ENCODE data around the gene NDP. TPM values are rescaled to one million over a fixed set of nuclear protein-coding genes. Genes with fewer than 3 reads are reported as not detected.
A peak's percentile ranks its signal among the peaks of the same experiment; 100 is the strongest.

NDP gene
- total RNA-seq = not detected

GRCh38 chrX:43973249-43974099, at the start of gene NDP:
NDP (minus strand) TSS chrX:43973390; CDS start chrX:43958645, 14,745 bp downstream.
- ChIA-PET CTCF (interaction anchor here (0.6 kb wide), 1 partner anchor 1097 kb away, joined by 3 read pairs; no protein-coding TSS in a partner anchor), POLR2A (no interaction called here)
- Mint-ChIP-seq H3K36me3 (ENCODE audit: low read depth) (no peaks in the 10 kb centered on the region), H3K9me3 (ENCODE audit: insufficient read depth) (no peaks in the 10 kb centered on the region), H3K4me1 (ENCODE audit: low read depth) (peaks cover 11% of the 10 kb centered on the region), H3K27ac (no peak within 1 kb of the TSS), H3K4me3 (peak within 1 kb of the TSS; percentile 31), H3K27me3 (ENCODE audit: low read depth) (peaks cover 15% of the 10 kb centered on the region)
- ATAC-seq = no peak
- DNase-seq = no peak

DNA sequence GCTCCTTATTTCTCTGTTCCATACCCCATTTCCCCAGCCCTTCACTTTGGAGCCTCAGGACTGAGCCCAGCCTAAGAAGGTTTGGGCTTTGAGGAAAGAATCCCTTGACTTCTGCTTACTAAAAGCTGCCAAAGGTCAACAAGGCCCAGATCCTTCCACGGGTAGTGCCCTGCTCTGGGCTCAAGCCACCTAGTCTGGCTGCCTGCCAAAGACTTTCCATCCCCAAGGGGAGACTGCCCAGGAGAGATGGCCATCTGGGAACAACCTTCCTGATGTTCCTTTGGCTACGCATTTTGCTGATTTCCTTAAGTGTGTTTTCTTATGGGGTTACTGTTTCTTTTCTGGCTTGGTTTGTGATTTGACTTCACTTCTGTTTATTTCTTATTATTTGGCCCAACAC, 49.8 kb upstream of the NDP start:
- Mint-ChIP-seq H3K4me3 (no peak overlapping the region), H3K27me3 (ENCODE audit: low read depth) (no peaks in the 10 kb centered on the region), H3K27ac (no peak overlapping the region), H3K9me3 (ENCODE audit: insufficient read depth) (no peaks in the 10 kb centered on the region), H3K36me3 (ENCODE audit: low read depth) (no peaks in the 10 kb centered on the region), H3K4me1 (ENCODE audit: low read depth) (no peaks in the 10 kb centered on the region)
- no peak for ATAC-seq
- ChIA-PET CTCF (no interaction called here), POLR2A (no interaction called here)
- DNase-seq = no peak

- Mint-ChIP-seq H3K36me3 (ENCODE audit: low read depth) (no peaks in the 10 kb centered on the region), H3K27me3 (ENCODE audit: low read depth) (no peaks in the 10 kb centered on the region), H3K4me3 (no peak overlapping the region), H3K9me3 (ENCODE audit: insufficient read depth) (no peaks in the 10 kb centered on the region), H3K27ac (no peak overlapping the region), H3K4me1 (ENCODE audit: low read depth) (no peaks in the 10 kb centered on the region)
- ChIA-PET POLR2A (no interaction called here), CTCF (no interaction called here)
- no peak for DNase-seq
- ATAC-seq = no peak
Observed at GRCh38 chrX:44020693-44021092, 47.5 kb upstream of the NDP start.

- Mint-ChIP-seq H3K4me1 (ENCODE audit: low read depth) (no peaks in the 10 kb centered on the region), H3K9me3 (ENCODE audit: insufficient read depth) (no peaks in the 10 kb centered on the region), H3K4me3 (no peak overlapping the region), H3K27ac (no peak overlapping the region), H3K36me3 (ENCODE audit: low read depth) (no peaks in the 10 kb centered on the region), H3K27me3 (ENCODE audit: low read depth) (no peaks in the 10 kb centered on the region)
- ATAC-seq (no peak), DNase-seq (no peak)
- POLR2A ChIA-PET = no interaction called here
- CTCF ChIA-PET = no interaction called here
Observed at GRCh38 chrX:44019911-44020310, 46.7 kb upstream of the NDP start.

DNA sequence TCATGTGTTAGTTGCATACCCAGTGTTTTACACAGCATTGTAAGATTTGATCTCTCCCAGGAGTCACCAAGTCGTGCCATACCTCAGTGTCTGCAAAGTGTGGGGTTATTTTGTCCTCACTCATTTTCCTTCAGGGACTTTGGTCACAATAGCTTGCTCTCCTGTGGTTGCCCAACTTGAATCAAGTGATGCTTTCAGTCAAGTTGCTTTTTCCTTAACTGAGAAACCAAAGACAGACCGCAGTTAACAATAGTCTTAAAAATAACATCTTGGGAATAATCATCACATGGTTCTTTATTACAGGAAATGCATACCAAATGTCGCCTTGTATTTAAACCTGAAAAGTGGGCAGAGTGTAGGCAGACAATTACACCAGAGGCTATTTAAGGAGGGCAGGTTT, 44.5 kb upstream of the NDP start:
- H3K27me3 Mint-ChIP-seq (ENCODE audit: low read depth) = no peaks in the 10 kb centered on the region
- ATAC-seq (no peak), DNase-seq (no peak)
- H3K4me3 Mint-ChIP-seq = no peak overlapping the region
- no peaks in the 10 kb centered on the region for H3K9me3 Mint-ChIP-seq (ENCODE audit: insufficient read depth)
- H3K27ac Mint-ChIP-seq = no peak overlapping the region
- peaks cover 5% of the 10 kb centered on the region for H3K4me1 Mint-ChIP-seq (ENCODE audit: low read depth)
- CTCF ChIA-PET = no interaction called here
- H3K36me3 Mint-ChIP-seq (ENCODE audit: low read depth) = no peaks in the 10 kb centered on the region
- POLR2A ChIA-PET = no interaction called here

DNA sequence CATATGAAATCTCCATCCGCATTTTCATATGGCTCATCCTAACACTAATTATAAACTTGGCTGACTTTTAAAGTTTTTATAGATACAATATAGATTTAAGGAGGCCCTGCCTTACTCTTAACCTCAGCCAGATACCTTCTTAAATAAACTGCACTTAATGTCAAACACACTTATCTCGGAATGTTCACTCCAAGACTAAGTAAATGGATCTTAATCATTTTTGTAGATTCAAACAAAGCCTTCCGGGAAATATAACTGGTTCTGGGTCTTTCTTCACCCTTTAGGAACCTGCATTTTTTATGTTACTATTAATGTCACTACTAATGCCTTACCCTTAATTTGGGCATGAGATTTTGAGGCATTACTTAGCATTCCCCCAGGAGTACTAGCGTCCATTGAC, 43.7 kb upstream of the NDP start:
- Mint-ChIP-seq H3K27ac (no peak overlapping the region), H3K27me3 (ENCODE audit: low read depth) (no peaks in the 10 kb centered on the region), H3K36me3 (ENCODE audit: low read depth) (no peaks in the 10 kb centered on the region), H3K4me1 (ENCODE audit: low read depth) (peaks cover 10% of the 10 kb centered on the region), H3K9me3 (ENCODE audit: insufficient read depth) (no peaks in the 10 kb centered on the region), H3K4me3 (no peak overlapping the region)
- ATAC-seq (no peak), DNase-seq (no peak)
- CTCF ChIA-PET = no interaction called here
- POLR2A ChIA-PET = no interaction called here

DNA sequence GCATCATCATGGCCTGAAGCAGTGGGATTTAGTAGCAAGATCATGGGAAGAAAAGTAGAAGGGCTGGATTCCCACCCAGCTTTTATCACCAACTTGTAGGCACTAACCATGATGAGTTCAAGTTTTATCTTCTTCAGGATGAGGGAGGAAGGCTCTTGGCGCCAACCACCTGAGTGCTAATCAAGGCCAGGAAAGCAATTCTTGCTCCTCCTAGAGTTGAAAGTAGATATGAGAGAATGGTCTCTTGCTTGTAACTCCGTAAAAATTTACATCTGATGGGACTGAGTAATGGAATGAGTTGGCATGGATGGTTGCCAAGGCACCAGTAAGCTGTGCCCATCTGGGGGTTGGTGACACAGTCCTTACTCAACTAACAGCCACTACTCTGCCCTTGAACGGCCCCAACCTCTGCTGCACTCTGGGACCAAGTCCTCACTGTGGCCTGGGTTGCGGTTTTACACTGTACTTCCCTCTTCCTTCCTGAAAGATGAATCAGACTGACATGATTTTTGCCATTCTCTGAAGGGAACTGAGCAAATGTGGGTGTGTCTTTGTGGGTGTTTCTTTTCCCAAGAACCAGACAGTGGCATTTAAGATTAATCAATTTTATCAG, 39.4 kb upstream of the NDP start:
- ChIA-PET POLR2A (no interaction called here), CTCF (no interaction called here)
- Mint-ChIP-seq H3K9me3 (ENCODE audit: insufficient read depth) (no peaks in the 10 kb centered on the region), H3K4me3 (no peak overlapping the region), H3K36me3 (ENCODE audit: low read depth) (no peaks in the 10 kb centered on the region), H3K27me3 (ENCODE audit: low read depth) (peaks cover under 1% of the 10 kb centered on the region), H3K4me1 (ENCODE audit: low read depth) (peaks cover 10% of the 10 kb centered on the region), H3K27ac (no peak overlapping the region)
- DNase-seq = peak; percentile 44
- peak; percentile 63 for ATAC-seq

DNA sequence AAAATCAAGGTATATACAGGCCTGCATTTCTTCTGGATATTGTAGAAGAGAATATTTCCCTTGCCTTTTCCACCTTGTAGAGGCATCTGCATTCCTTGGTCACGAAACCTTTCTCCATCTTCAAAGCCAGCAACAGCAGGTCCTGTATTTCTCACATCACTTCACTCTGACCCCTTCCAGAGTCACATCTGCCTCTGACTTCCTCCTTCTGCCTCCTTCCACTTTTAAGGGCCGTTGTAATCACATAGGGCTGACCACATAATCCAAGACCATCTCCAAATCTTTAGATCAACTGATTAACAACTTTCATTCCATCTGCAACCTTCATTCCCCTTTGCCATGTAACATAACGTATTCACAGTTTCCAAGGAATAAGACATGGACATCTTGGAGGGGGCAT, 38.3 kb upstream of the NDP start:
- peaks cover 2% of the 10 kb centered on the region for H3K27me3 Mint-ChIP-seq (ENCODE audit: low read depth)
- no peaks in the 10 kb centered on the region for H3K9me3 Mint-ChIP-seq (ENCODE audit: insufficient read depth)
- no peak overlapping the region for H3K4me3 Mint-ChIP-seq
- POLR2A ChIA-PET = no interaction called here
- H3K27ac Mint-ChIP-seq = no peak overlapping the region
- ATAC-seq = no peak
- no peaks in the 10 kb centered on the region for H3K36me3 Mint-ChIP-seq (ENCODE audit: low read depth)
- CTCF ChIA-PET = no interaction called here
- peaks cover 10% of the 10 kb centered on the region for H3K4me1 Mint-ChIP-seq (ENCODE audit: low read depth)
- no peak for DNase-seq

- peaks cover 10% of the 10 kb centered on the region for H3K4me1 Mint-ChIP-seq (ENCODE audit: low read depth)
- DNase-seq (no peak), ATAC-seq (no peak)
- H3K9me3 Mint-ChIP-seq (ENCODE audit: insufficient read depth) = no peaks in the 10 kb centered on the region
- CTCF ChIA-PET = no interaction called here
- H3K4me3 Mint-ChIP-seq = no peak overlapping the region
- peaks cover 2% of the 10 kb centered on the region for H3K27me3 Mint-ChIP-seq (ENCODE audit: low read depth)
- POLR2A ChIA-PET = no interaction called here
- no peaks in the 10 kb centered on the region for H3K36me3 Mint-ChIP-seq (ENCODE audit: low read depth)
- no peak overlapping the region for H3K27ac Mint-ChIP-seq
Observed at GRCh38 chrX:44010626-44011025, 37.4 kb upstream of the NDP start.

DNA sequence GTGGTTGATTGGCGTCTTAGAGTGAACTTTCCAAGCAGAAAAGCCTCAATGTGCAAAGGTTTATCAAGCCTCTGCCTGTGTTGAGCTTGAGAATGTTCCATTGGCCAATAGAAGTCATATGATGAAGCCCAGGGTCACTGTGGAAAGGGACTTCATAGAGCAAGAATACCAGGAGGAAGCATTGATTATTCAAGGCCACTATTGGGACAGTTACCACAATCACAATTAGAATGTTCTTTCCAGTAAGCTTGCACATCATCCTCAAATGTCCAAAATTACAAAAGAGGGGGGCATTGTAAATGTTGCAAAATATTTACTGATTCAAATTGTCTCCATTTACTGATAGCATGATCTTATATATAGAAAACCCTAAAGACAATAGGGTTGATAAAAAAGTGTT, 32.9 kb upstream of the NDP start:
- ATAC-seq (no peak), DNase-seq (no peak)
- Mint-ChIP-seq H3K27ac (no peak overlapping the region), H3K9me3 (ENCODE audit: insufficient read depth) (no peaks in the 10 kb centered on the region), H3K27me3 (ENCODE audit: low read depth) (peaks cover 2% of the 10 kb centered on the region), H3K4me3 (no peak overlapping the region), H3K36me3 (ENCODE audit: low read depth) (no peaks in the 10 kb centered on the region), H3K4me1 (ENCODE audit: low read depth) (no peaks in the 10 kb centered on the region)
- CTCF ChIA-PET = no interaction called here
- POLR2A ChIA-PET = no interaction called here

DNA sequence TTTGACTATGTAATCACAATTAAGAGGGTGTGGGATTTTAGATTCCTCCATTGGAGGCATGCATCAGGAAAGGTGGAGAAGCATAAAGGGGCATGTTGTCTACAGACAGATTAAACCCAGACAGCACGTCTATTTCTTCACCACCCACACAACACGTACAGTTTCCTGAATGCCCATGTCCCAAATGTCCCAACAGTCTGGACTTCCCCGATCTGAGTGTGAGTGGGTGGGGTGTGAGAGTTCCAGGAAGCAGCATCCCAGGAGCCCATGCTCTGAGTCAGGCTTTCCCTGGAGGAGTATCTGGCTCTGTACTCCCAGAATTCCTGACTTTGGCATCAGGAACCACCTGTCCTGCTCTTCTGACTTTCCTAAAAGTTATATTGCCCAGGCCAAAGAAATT, 30.8 kb upstream of the NDP start:
- no peak for ATAC-seq
- no peaks in the 10 kb centered on the region for H3K9me3 Mint-ChIP-seq (ENCODE audit: insufficient read depth)
- CTCF ChIA-PET = no interaction called here

DNA sequence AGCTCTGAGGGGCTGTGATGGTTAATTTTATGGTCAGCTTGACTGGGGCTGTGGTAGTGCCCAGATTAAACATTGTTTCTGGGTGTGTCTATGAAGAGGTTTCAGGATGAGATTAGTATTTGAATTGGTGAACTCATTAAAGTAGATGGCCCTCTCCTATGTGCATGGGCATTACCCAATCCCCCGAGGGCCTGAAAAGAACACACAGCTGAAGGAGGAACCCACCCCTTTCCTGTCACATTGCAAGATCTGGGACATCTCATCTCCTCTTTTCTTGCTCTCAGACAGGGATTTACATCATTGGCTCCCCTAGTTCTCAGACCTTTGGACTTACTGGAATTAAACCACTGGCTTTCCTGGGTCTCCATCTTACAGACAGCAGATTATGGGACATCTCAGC, 29.4 kb upstream of the NDP start:
- H3K4me1 Mint-ChIP-seq (ENCODE audit: low read depth) = no peaks in the 10 kb centered on the region
- H3K36me3 Mint-ChIP-seq (ENCODE audit: low read depth) = no peaks in the 10 kb centered on the region
- H3K27ac Mint-ChIP-seq = no peak overlapping the region
- DNase-seq (no peak), ATAC-seq (no peak)
- POLR2A ChIA-PET = no interaction called here
- CTCF ChIA-PET = no interaction called here
- peaks cover under 1% of the 10 kb centered on the region for H3K27me3 Mint-ChIP-seq (ENCODE audit: low read depth)
- H3K9me3 Mint-ChIP-seq (ENCODE audit: insufficient read depth) = no peaks in the 10 kb centered on the region
- H3K4me3 Mint-ChIP-seq = no peak overlapping the region

More for the DNA sequence above, 30.8 kb upstream of the NDP start:
- peaks cover 2% of the 10 kb centered on the region for H3K27me3 Mint-ChIP-seq (ENCODE audit: low read depth)
- H3K27ac Mint-ChIP-seq = no peak overlapping the region
- POLR2A ChIA-PET = no interaction called here
- no peaks in the 10 kb centered on the region for H3K36me3 Mint-ChIP-seq (ENCODE audit: low read depth)
- no peak for DNase-seq
- H3K4me3 Mint-ChIP-seq = no peak overlapping the region
- H3K4me1 Mint-ChIP-seq (ENCODE audit: low read depth) = no peaks in the 10 kb centered on the region

GRCh38 chrX:43998374-43998773, 25.2 kb upstream of the NDP start:
- H3K4me3 Mint-ChIP-seq = no peak overlapping the region
- no peak overlapping the region for H3K27ac Mint-ChIP-seq
- CTCF ChIA-PET = no interaction called here
- DNase-seq (no peak), ATAC-seq (no peak)
- H3K9me3 Mint-ChIP-seq (ENCODE audit: insufficient read depth) = no peaks in the 10 kb centered on the region
- H3K27me3 Mint-ChIP-seq (ENCODE audit: low read depth) = no peaks in the 10 kb centered on the region
- no peaks in the 10 kb centered on the region for H3K4me1 Mint-ChIP-seq (ENCODE audit: low read depth)
- POLR2A ChIA-PET = no interaction called here
- H3K36me3 Mint-ChIP-seq (ENCODE audit: low read depth) = no peaks in the 10 kb centered on the region

Data from activated CD8-positive, alpha-beta T cell treated with anti-CD3 and anti-CD28 coated beads, Interleukin-2, amount 10 ng/mL, durations not matched to agents 7 days and 5 days (primary cell).